ENCODE measurements around the gene ZMYND8.

Gene ZMYND8

GRCh38 chr20:47172579-47172978, 183.9 kb downstream of the ZMYND8 start:
- TF ChIP-seq CTCF (conservative IDR thresholded peaks at IDR 0.05; ENCODE audit: low read depth, low read length), result no peak
- DNase-seq (ENCODE audit: low read depth), result no peak
- no peak overlapping the region for H3K4me3 ChIP-seq (ENCODE audit: low read length)

GRCh38 chr20:47167846-47168245, 188.7 kb downstream of the ZMYND8 start:
- no peak for TF ChIP-seq CTCF (conservative IDR thresholded peaks at IDR 0.05; ENCODE audit: low read depth, low read length)
- no peak overlapping the region for H3K4me3 ChIP-seq (ENCODE audit: low read length)
- no peak for DNase-seq (ENCODE audit: low read depth)

- TF ChIP-seq CTCF (conservative IDR thresholded peaks at IDR 0.05; ENCODE audit: low read depth, low read length), result no peak
- H3K4me3 ChIP-seq (ENCODE audit: low read length), result no peak overlapping the region
- no peak for DNase-seq (ENCODE audit: low read depth)
Measured at GRCh38 chr20:47165376-47165865, 191.1 kb downstream of the ZMYND8 start.

- no peak overlapping the region for H3K4me3 ChIP-seq (ENCODE audit: low read length)
- TF ChIP-seq CTCF (conservative IDR thresholded peaks at IDR 0.05; ENCODE audit: low read depth, low read length), result no peak
- no peak for DNase-seq (ENCODE audit: low read depth)
Measured at GRCh38 chr20:47164140-47164539, 192.4 kb downstream of the ZMYND8 start.

GRCh38 chr20:47161411-47161810, 195.1 kb downstream of the ZMYND8 start:
- TF ChIP-seq CTCF (conservative IDR thresholded peaks at IDR 0.05; ENCODE audit: low read depth, low read length), result no peak
- no peak for DNase-seq (ENCODE audit: low read depth)
- H3K4me3 ChIP-seq (ENCODE audit: low read length), result no peak overlapping the region

GRCh38 chr20:47160992-47161391, 195.5 kb downstream of the ZMYND8 start:
- no peak for DNase-seq (ENCODE audit: low read depth)
- no peak for TF ChIP-seq CTCF (conservative IDR thresholded peaks at IDR 0.05; ENCODE audit: low read depth, low read length)
- H3K4me3 ChIP-seq (ENCODE audit: low read length), result no peak overlapping the region

GRCh38 chr20:47160240-47160639, 196.3 kb downstream of the ZMYND8 start:
- H3K4me3 ChIP-seq (ENCODE audit: low read length), result no peak overlapping the region
- DNase-seq (ENCODE audit: low read depth), result no peak
- TF ChIP-seq CTCF (conservative IDR thresholded peaks at IDR 0.05; ENCODE audit: low read depth, low read length), result no peak
